ENCODE measurements around the gene SYVN1.

The SYVN1 gene

DNA sequence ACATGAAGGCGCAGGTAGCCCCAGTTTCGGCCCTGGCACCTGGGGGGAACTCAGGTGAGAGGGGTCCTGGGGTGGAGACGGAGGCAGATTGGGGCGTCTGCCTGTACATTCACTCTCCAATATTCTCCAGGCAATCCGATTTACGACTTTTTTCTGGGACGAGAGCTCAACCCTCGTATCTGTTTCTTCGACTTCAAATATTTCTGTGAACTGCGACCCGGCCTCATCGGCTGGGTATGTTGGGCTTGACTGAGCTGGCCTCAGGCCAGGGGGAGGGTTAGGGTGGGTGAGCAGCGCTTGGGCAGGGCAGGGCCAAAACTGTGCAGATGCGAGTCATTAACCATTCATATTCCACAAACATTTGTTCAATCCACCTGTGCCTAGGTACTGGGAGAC, 21.0 kb downstream of the SYVN1 start:
- TF ChIP-seq, protein P1, sequence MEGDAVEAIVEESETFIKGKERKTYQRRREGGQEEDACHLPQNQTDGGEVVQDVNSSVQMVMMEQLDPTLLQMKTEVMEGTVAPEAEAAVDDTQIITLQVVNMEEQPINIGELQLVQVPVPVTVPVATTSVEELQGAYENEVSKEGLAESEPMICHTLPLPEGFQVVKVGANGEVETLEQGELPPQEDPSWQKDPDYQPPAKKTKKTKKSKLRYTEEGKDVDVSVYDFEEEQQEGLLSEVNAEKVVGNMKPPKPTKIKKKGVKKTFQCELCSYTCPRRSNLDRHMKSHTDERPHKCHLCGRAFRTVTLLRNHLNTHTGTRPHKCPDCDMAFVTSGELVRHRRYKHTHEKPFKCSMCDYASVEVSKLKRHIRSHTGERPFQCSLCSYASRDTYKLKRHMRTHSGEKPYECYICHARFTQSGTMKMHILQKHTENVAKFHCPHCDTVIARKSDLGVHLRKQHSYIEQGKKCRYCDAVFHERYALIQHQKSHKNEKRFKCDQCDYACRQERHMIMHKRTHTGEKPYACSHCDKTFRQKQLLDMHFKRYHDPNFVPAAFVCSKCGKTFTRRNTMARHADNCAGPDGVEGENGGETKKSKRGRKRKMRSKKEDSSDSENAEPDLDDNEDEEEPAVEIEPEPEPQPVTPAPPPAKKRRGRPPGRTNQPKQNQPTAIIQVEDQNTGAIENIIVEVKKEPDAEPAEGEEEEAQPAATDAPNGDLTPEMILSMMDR (conservative IDR thresholded peaks at IDR 0.05; ENCODE audit: low read depth, low read length) = no peak
- H3K4me3 ChIP-seq (ENCODE audit: low read depth, low read length) = peak overlapping the region; percentile 54
- DNase-seq (ENCODE audit: low read depth) = no peak

DNA sequence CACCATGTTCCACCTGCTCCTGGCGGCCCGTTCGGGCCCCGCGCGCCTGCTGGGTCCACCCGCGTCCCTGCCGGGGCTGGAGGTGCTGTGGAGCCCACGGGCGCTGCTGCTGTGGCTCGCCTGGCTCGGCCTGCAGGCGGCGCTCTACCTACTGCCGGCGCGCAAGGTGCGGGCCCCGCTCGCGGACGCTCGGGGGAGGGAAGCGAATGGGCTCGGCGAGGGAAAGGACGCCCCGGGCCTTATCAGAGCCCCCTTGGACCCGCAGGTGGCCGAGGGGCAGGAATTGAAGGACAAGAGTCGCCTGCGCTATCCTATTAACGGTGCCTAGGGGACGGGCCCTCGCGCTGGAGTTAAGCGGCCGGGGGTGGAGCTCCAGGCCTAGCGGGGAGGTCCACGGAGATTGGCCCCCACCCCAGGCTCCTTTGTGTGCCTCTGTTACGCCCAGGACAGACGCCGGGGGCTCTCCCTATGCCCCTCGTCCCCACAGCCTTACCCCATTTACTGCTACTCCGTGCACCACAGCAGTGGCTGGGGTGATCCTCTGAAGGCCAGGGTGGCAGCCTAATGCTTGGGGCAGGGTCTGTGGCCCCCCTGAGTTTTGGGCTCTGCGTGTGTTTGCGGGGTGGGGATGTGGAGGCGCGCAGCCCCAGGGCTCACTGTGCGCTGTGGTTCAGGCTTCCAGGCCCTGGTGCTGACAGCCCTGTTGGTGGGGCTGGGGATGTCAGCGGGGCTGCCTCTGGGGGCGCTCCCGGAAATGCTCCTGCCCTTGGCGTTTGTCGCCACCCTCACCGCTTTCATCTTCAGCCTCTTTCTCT, 21.6 kb downstream of the SYVN1 start:
- TF ChIP-seq, protein P1 (conservative IDR thresholded peaks at IDR 0.05; ENCODE audit: low read depth, low read length) = peak; percentile 59
- DNase-seq (ENCODE audit: low read depth) = peak; percentile 48
- peak overlapping the region; percentile 54 for H3K4me3 ChIP-seq (ENCODE audit: low read depth, low read length)

DNA sequence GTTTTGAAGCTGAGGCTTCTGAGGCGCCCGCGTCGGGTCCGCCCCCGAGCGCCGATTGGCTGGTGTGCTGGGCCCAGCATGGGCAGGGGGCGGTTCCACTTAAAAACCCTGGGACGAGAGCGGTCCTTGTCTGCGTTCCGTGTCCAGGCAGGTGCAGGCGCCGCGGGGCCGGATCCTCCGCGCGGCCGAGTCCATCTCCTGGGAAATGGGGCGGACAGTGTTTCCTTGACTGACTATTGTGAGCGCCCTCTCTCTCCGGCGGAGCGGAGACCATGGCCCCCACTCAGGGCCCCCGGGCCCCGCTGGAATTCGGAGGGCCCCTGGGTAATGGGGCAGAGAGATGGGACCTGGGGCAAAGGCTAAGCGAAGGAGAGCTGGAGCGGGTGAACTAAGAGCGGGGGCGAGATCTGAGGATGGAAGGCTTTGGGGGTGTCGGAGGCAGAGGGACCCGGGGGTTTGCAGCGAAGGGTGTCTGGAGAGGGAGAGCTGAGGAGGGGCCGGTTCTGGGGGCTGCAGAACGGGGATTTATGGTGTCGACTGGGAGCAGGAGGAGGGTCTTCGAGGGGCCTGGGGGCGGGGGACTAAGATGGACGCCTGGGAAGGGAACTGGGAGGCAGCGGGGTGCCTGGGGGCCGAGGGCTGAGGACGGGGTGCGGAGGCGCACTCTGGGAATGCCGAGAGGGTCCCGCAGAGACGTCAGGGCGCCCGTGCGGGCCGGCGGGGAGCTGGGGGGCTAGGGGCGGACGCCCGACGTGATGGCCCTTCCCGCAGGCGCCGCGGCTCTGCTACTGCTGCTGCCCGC, 22.4 kb downstream of the SYVN1 start, which contains the start of gene TM7SF2:
Gene TM7SF2 (plus strand): TSS at position 129 of the 802 bp plus-strand sequence. CDS start 144 bp downstream, at position 273.
- TF ChIP-seq, protein P1 (conservative IDR thresholded peaks at IDR 0.05; ENCODE audit: low read depth, low read length) = peak; percentile 1
- peak; percentile 94 for DNase-seq (ENCODE audit: low read depth)
- H3K4me3 ChIP-seq (ENCODE audit: low read depth, low read length) = peak within 1 kb of the TSS; percentile 54

DNA sequence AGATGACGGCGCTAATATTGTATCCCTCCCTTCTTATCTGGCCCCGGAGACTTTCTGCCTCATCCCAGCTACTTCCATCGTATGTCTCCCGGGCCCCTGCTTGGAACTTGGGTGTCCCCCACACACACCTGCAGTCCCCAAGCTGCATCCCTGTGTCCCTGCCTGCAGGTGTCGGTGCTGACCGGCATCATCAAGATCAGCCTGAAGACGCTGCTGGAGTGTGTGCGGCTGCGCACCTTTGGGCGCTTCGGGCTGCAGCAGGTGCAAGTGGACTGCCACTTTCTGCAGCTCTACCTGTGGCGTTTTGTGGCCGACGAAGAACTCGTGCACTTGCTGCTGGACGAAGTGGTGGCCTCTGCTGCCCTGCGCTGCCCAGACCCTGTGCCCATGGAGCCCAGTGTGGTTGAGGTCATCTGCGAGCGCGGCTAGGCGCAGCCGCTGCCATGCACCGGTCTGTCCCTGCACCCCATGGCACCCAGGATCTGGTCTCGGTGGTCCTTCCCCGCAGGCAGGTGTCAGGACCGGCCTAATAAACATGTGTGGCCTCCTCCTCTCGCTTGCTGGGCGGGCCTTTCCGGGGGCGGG, 23.1 kb downstream of the SYVN1 start:
- TF ChIP-seq, protein P1 (conservative IDR thresholded peaks at IDR 0.05; ENCODE audit: low read depth, low read length) = no peak
- DNase-seq (ENCODE audit: low read depth) = no peak
- H3K4me3 ChIP-seq (ENCODE audit: low read depth, low read length) = no peak overlapping the region

DNA sequence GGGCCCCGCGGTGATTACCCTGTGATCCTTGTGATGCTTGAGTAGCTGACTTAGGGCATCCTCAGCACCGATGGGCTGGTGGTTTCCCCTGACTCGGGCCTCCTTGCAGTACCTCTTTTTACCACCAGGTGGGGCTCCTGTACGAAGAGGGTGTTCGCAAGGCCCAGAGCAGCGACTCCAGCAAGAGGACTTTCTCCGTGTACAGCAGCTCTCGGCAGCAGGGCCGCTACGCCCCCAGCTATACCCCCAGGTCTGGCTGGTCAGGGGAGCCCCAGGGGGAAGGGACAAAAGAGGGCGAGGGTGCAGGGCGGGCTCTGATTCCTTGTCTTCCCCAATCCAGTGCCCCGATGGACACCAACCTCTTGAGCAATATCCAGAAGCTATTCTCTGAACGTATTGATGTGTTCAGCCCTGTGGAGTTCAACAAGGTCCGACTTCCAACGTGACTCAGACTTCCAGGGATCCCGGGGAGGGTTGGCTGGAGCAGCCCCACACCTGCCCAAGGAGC, 23.9 kb downstream of the SYVN1 start:
- peak overlapping the region; percentile 29 for H3K4me3 ChIP-seq (ENCODE audit: low read depth, low read length)
- peak; percentile 89 for DNase-seq (ENCODE audit: low read depth)
- TF ChIP-seq, protein P1 (conservative IDR thresholded peaks at IDR 0.05; ENCODE audit: low read depth, low read length) = peak; percentile 95

DNA sequence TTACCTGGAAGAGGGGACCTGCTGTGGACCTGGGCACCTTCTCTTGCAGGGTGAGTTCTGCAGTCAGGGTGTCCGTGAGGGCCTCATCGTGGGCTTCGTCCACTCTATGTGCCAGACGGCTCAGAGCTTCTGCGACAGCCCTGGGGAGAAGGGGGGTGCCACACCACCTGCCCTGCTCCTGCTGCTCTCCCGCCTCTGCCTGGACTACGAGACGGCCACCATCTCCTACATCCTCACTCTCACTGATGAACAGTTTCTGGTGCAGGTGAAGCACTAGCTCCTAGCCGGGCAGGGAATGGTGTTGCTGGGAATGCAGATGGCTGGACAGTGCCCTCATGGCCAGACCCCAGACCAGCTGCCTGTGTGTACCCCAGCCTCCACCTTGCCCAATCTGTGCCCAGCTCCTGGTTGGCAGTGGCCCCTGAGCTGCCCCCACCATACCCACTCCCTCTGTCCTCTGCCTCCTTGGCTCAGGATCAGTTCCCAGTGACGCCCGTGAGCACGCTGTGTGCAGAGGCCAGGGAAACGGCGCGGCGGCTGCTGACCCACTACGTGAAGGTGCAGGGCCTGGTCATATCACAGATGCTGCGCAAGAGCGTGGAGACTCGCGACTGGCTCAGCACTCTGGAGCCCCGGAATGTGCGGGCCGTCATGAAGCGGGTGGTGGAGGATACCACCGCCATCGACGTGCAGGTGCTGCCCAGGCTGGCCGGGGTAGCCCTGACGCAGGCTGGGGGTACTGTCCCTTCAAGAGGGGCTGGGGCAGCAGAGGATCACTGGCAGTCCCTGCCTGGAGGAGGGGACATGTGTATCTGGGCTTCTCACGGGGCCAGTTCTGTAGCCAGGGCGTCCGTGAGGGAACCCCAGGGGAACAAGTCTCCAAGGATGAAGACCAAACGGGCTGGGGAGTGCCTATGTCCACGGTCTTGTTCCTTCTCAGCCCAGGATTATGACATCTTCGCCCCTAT, 24.8 kb downstream of the SYVN1 start:
- TF ChIP-seq, protein P1 (conservative IDR thresholded peaks at IDR 0.05; ENCODE audit: low read depth, low read length) = no peak
- DNase-seq (ENCODE audit: low read depth) = no peak
- no peak overlapping the region for H3K4me3 ChIP-seq (ENCODE audit: low read depth, low read length)
